OCI-LY7 (cell line): ENCODE results near the gene MYL4. TPM values are rescaled to one million over a fixed set of nuclear protein-coding genes. Genes with fewer than 3 reads are reported as not detected.
A peak's percentile ranks its signal among the peaks of the same experiment; 100 is the strongest.

Source experiments
- BruUV-seq: library from RNA; stranded (reverse); fragments of 400-500 nt; replicated peaks from 2 replicates; lab custom pipeline; 2021; lab: Mats Ljungman, UMichigan
- CTCF ChIA-PET: fragments of 300-600 bp; sonication (Branson Sonifier 250); formaldehyde crosslinking; loops from one replicate; lab custom pipeline; 2022; ENCODE audit warnings: antibody characterized with exemption; ENCODE audit not compliant: unreplicated experiment; lab: Charles Lee
- POLR2A ChIA-PET: fragments of 300-600 bp; sonication (Branson Sonifier 250); formaldehyde crosslinking; loops from one replicate; lab custom pipeline; 2022; ENCODE audit warnings: antibody characterized with exemption; lab: Charles Lee
- DNase-seq: peaks from one replicate; pipeline ENCODE4 v3.0.0-alpha.2; 2015; ENCODE audit warnings: low spot score
- H2AFZ ChIP-seq: fragments of 200-600 bp; sonication (generic), shearing (Covaris generic); 2 replicates; pipeline ENCODE4 v1.6.1; 2014; ENCODE audit warnings: mild to moderate bottlenecking, antibody characterized with exemption, low read length, moderate library complexity
- H3K27ac ChIP-seq: fragments of 200-600 bp; sonication (generic); 2 replicates; pipeline ENCODE4 v1.5.1; 2014; ENCODE audit warnings: mixed run types, low read depth, mild to moderate bottlenecking, moderate library complexity, low read length, inconsistent platforms; ENCODE audit not compliant: poor library complexity, severe bottlenecking
- H3K36me3 ChIP-seq: fragments of 200-600 bp; sonication (generic); 2 replicates; pipeline ENCODE4 v1.6.1; 2014; ENCODE audit warnings: mild to moderate bottlenecking, antibody characterized with exemption, low read length, moderate library complexity, mixed read lengths; ENCODE audit not compliant: insufficient read depth
- H3K4me1 ChIP-seq: fragments of 200-600 bp; sonication (generic); 2 replicates; pipeline ENCODE4 v1.5.1; 2014; ENCODE audit warnings: mild to moderate bottlenecking, low read length; ENCODE audit not compliant: insufficient read depth, poor library complexity, severe bottlenecking
- H3K4me2 ChIP-seq: fragments of 200-600 bp; sonication (generic); 2 replicates; pipeline ENCODE4 v1.6.1; 2014; ENCODE audit warnings: mild to moderate bottlenecking, low read length
- H3K4me3 ChIP-seq: fragments of 200-600 bp; sonication (generic); 2 replicates; pipeline ENCODE4 v1.5.1; 2014; ENCODE audit warnings: mild to moderate bottlenecking, low read depth, low read length; ENCODE audit not compliant: poor library complexity, severe bottlenecking
- H3K79me2 ChIP-seq: fragments of 200-600 bp; sonication (generic); 2 replicates; pipeline ENCODE4 v1.6.1; 2016; ENCODE audit warnings: low read depth, mild to moderate bottlenecking, low read length, moderate library complexity, mixed read lengths; ENCODE audit not compliant: insufficient read depth
- H3K9me2 ChIP-seq: fragments of 200-600 bp; sonication (generic); 2 replicates; pipeline ENCODE4 v1.6.1; 2016; ENCODE audit warnings: mild to moderate bottlenecking, low read length, mixed read lengths; ENCODE audit not compliant: insufficient read depth
- H3K9me3 ChIP-seq: fragments of 200-600 bp; sonication (generic); 2 replicates; pipeline ENCODE4 v1.6.1; 2014; ENCODE audit warnings: mild to moderate bottlenecking, mixed run types, low read length, mixed read lengths
- H4K20me1 ChIP-seq: fragments of 200-600 bp; sonication (generic); 2 replicates; pipeline ENCODE4 v1.6.1; 2014; ENCODE audit warnings: mild to moderate bottlenecking, antibody characterized with exemption, low read length, moderate library complexity, mixed read lengths; ENCODE audit not compliant: insufficient read depth
- CTCF ChIP-seq: fragments of 200-600 bp; sonication (generic); conservative IDR thresholded peaks from 2 replicates; pipeline ENCODE4 v1.5.1; 2014; ENCODE audit warnings: mild to moderate bottlenecking, antibody characterized with exemption, low read length, moderate library complexity, mixed read lengths
- EZH2phosphoT487 ChIP-seq: fragments of 200-600 bp; sonication (generic); IDR thresholded peaks from 2 replicates; pipeline ENCODE4 v1.6.1; 2018; ENCODE audit warnings: low read depth, borderline replicate concordance, mild to moderate bottlenecking, mixed run types, antibody characterized with exemption, low read length, moderate library complexity, mixed read lengths
- intact Hi-C: fragments of 100-400 bp; cut with micrococcal nuclease; formaldehyde crosslinking; loops from one replicate; pipeline ENCODE4 v1.10.0; 2022; ENCODE audit not compliant: unreplicated experiment
- total RNA-seq, 2 experiments: library from RNA; depleted of rRNA in 1 of 2; stranded (reverse); fragments of >200 nt in 1 of 2; shearing (Covaris generic) in 1 of 2; gene quantifications; 2 replicates each; pipeline ENCODE4 v1.2.3, GENCODE V29; 2014 to 2022

MYL4 gene
- total RNA-seq, 2 experiments from 2014 or later: 0.67 to 2.1 TPM

GRCh38 chr17:47239967-47240651 lies 31.0 kb downstream of the MYL4 start:
- CTCF ChIA-PET: no interaction called here
- Histone ChIP-seq H3K36me3 (no peaks in the 10 kb centered on the region), H3K4me3 (no peak overlapping the region), H2AFZ (no peak overlapping the region), H4K20me1 (no peaks in the 10 kb centered on the region), H3K27ac (no peak overlapping the region), H3K9me3 (0 out of 2 replicates have a peak, but pooled peaks cover 10% of the 10 kb centered on the region), H3K4me2 (peak overlapping the region; percentile 33), H3K9me2 (no peaks in the 10 kb centered on the region), H3K4me1 (peaks cover 31% of the 10 kb centered on the region), H3K79me2 (no peaks in the 10 kb centered on the region)
- no peak for TF ChIP-seq EZH2phosphoT487
- no peak for TF ChIP-seq CTCF
- POLR2A ChIA-PET: interaction anchor here (0.5 to 0.6 kb wide), 2 partner anchors 47 to 105 kb away, joined by 3 read pairs; no protein-coding TSS in a partner anchor
- peak; percentile 43 for DNase-seq
- no TSS peak for BruUV-seq
- intact Hi-C loops: no loop called here

- H3K36me3 ChIP-seq: no peaks in the 10 kb centered on the region
- no peaks in the 10 kb centered on the region for H4K20me1 ChIP-seq
- H3K4me2 ChIP-seq: no peak overlapping the region
- H3K9me3 ChIP-seq: 0 out of 2 replicates have a peak, but pooled peaks cover 10% of the 10 kb centered on the region
- no TSS peak for BruUV-seq
- no peak for DNase-seq
- H3K4me3 ChIP-seq: no peak overlapping the region
- CTCF ChIA-PET: no interaction called here
- H3K79me2 ChIP-seq: no peaks in the 10 kb centered on the region
- no peaks in the 10 kb centered on the region for H3K9me2 ChIP-seq
- intact Hi-C loops: no loop called here
- POLR2A ChIA-PET: interaction anchor here (0.6 kb wide), 1 partner anchor 104 kb away, joined by 3 read pairs; no protein-coding TSS in a partner anchor
- H3K4me1 ChIP-seq: peaks cover 35% of the 10 kb centered on the region
- no peak overlapping the region for H3K27ac ChIP-seq
- H2AFZ ChIP-seq: no peak overlapping the region
- TF ChIP-seq CTCF (no peak), EZH2phosphoT487 (no peak)
These were observed 31.7 kb downstream of the MYL4 start for GRCh38 chr17:47240806-47241205.

- peaks cover 35% of the 10 kb centered on the region for H3K4me1 ChIP-seq
- intact Hi-C loops: no loop called here
- H2AFZ ChIP-seq: no peak overlapping the region
- no peaks in the 10 kb centered on the region for H3K79me2 ChIP-seq
- CTCF ChIA-PET: interaction anchor here (1.1 kb wide), 1 partner anchor 41 kb away, joined by 3 read pairs; no protein-coding TSS in a partner anchor
- TF ChIP-seq CTCF (no peak), EZH2phosphoT487 (no peak)
- no TSS peak for BruUV-seq
- H3K4me3 ChIP-seq: no peak overlapping the region
- no peak for DNase-seq
- H3K4me2 ChIP-seq: no peak overlapping the region
- no peaks in the 10 kb centered on the region for H3K9me2 ChIP-seq
- H3K27ac ChIP-seq: no peak overlapping the region
- H4K20me1 ChIP-seq: no peaks in the 10 kb centered on the region
- H3K36me3 ChIP-seq: no peaks in the 10 kb centered on the region
- POLR2A ChIA-PET: interaction anchor here (1.9 kb wide), 1 partner anchor 19 kb away, joined by 4 read pairs; no protein-coding TSS in a partner anchor
- 0 out of 2 replicates have a peak, but pooled peaks cover 1% of the 10 kb centered on the region for H3K9me3 ChIP-seq
These were observed 33.5 kb downstream of the MYL4 start for GRCh38 chr17:47242648-47243047.
